Right ventricle myocardium superior (tissue), 1 donor: Measurements from ENCODE around the gene LRRC37A3. TPM values are rescaled to one million over a fixed set of nuclear protein-coding genes. Genes with fewer than 3 reads are reported as not detected.
"Not testable (repeated sequence)": the region's sequence is repeated elsewhere in the genome, so short reads cannot be mapped to it uniquely, and the experiment has no call there.

ENCODE experiments used
- ATAC-seq: fragments of 200-7000 bp; cut with Tn5 transposase; one replicate; pipeline ENCODE4 v1.9.1; 2020; ENCODE audit warnings: mild to moderate bottlenecking; ENCODE audit not compliant: poor library complexity
- DNase-seq: peaks from one replicate; pipeline ENCODE4 v3.0.0-alpha.2; 2020
- intact Hi-C: fragments of 100-400 bp; cut with DNase I; formaldehyde crosslinking; loops from one replicate; pipeline ENCODE4 v1.11.2; 2022
- long read RNA-seq: library from polyadenylated mRNA; unstranded; transcript quantifications from one replicate; pipeline ENCODE4 v2.0.0, GENCODE V29; 2021
- total RNA-seq: library from RNA; stranded (reverse); fragmentation: NEBNext Ultra II Directional; extraction: Animal tissue kit (Norgen Biotek cat#: 25700); gene quantifications from one replicate; pipeline ENCODE4 v1.2.1, GENCODE V29; 2021
- donor health status: DM: no; HTN: yes; CAD: no; lungs with severe emphysema.

Gene LRRC37A3
- 2.2 TPM for total RNA-seq
- long read RNA-seq, partial matches to known transcripts, result 0 of 1 reads
- long read RNA-seq, other reads (novel, unspliced or antisense), result 0 of 1 reads

DNA sequence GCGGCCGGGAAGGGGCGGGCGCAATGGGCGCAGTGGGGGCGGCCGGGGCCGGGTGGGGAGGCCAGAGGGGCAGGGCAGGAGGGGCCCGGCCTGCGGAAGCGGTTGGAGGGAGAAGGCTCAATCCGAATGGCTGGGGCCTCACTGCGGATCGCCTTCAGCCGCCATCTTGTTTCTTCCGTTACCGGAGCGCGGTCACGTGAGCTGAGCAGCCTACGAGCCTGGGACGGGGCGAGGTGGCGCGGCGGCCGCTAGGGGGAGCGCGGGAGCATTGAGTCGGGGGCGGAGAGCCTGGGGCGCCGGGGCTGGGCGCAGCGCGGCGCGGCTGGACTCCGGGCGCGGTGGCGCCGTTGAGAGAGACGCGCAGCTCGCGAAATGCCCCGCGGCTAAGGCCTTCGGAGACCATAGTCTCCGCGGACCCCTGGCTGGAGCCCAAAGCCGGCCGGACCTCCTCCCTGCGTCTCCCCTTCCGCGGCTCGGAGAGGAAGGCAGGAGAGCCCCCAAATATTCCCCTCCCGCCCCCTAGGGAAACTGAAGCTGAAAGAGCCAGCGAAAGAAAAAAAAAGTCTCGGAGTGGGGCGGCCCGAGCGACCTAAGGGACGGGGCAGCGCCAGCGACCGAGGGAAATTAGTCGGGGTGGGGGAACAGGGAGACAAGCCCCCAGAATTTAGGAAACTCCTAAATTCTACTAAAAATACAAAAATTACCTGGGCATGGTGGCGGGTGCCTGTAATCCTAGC is at the start of gene LRRC37A3:
LRRC37A3 (minus strand) TSS at position 190 of the 737 bp plus-strand sequence. CDS start 22,221 bp downstream, outside the sequence.
- intact Hi-C loops, result not testable (repeated sequence)
- ATAC-seq, result peak; percentile 99
- DNase-seq, result peak; percentile 99

DNA sequence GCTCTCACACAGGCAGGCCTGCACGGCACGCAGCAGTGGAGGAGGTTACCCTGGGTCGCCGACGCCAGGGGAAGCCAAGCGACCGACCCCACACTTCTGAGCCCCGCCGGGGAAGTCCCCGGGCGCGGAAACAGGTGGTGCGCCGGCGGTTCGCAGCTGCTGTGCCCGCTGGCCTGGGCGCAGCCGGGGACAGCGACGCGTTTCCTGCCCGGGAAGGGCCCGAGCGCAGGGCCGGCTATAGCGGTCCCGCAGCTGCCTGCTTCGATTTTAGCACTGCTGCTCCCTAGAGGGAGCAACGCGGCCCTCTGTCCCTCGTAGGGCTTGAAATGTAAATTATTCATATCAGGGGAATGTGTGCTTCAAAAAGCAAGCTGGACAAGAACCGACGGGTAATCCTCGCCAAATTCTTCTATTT is 46.6 kb upstream of the LRRC37A3 start:
- intact Hi-C loops, result loop anchor here (10.0 kb wide), 1 partner anchor 139 kb away; no protein-coding TSS in a partner anchor
- ATAC-seq (peak; percentile 98), DNase-seq (peak; percentile 79)

DNA sequence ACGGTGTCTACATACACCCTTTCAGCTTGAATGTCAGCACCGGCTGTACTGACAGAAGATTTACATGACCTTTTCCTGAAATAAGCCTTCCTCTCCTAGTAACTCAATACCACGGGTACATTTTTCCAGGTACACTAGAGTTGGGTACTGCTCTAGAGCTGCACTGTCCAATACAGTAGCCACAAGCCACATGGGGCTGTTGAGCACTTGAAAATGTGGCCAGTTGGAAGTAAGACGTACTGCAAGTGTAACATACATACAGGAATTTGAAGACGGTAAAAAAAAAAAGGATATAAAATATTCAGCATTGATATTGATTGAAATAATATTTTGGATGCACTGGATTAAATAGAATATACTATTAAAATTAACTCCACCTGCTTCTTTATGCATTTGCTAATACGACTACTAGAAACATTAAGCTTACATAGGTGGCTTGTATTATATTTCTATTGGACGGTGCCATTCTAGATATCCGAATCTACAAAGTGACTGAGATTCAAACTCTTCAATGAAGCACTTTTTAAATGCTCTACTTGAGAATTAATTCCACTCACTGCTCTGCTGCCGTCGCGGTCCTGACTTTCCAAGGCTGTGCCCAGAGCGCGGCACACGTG is 46.1 kb upstream of the LRRC37A3 start:
- not testable (repeated sequence) for DNase-seq, ATAC-seq
- intact Hi-C loops, result loop anchor here (10.0 kb wide), 1 partner anchor 139 kb away; no protein-coding TSS in a partner anchor

DNA sequence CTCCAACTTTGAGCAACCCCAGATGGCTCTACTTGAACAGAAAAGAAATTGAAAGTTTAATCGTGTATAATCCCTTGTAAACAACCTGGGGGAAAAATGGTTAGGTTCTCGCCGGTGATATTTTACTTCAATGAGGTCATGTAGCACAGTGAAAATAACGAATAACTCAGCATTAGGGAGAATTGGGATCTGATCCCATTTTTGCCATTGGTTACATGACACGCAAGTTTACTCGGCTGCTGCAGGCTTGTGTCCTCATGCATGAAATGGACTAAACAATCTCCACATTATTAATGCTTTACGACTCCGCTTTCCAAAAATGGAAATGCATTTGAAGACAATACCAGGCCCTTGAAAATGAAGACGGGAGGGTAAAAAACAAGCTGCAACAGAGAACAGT is 45.5 kb upstream of the LRRC37A3 start:
- ATAC-seq (no peak), DNase-seq (no peak)
- intact Hi-C loops, result loop anchor here (10.0 kb wide), 1 partner anchor 140 kb away; no protein-coding TSS in a partner anchor

DNA sequence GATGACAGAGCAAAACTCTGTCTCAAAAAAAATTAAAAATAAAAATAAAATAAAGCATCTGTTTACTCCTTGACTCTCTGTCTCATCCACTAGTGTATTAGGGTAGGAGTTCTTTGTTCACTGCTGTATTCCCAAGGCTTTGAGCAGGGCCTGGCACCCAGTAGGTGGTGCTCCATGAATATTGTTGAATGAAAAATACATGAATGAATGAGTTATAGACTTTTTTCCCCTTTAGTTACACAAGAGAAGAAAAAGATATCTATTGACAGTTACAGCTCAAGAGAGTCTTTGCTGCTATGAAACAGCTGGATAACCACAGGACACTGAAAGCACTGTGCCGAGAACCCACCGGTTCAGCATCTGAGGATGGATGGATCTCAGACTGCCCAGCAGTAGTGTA is 44.5 kb upstream of the LRRC37A3 start:
- intact Hi-C loops, result loop anchor here (10.0 kb wide), 1 partner anchor 141 kb away; no protein-coding TSS in a partner anchor

DNA sequence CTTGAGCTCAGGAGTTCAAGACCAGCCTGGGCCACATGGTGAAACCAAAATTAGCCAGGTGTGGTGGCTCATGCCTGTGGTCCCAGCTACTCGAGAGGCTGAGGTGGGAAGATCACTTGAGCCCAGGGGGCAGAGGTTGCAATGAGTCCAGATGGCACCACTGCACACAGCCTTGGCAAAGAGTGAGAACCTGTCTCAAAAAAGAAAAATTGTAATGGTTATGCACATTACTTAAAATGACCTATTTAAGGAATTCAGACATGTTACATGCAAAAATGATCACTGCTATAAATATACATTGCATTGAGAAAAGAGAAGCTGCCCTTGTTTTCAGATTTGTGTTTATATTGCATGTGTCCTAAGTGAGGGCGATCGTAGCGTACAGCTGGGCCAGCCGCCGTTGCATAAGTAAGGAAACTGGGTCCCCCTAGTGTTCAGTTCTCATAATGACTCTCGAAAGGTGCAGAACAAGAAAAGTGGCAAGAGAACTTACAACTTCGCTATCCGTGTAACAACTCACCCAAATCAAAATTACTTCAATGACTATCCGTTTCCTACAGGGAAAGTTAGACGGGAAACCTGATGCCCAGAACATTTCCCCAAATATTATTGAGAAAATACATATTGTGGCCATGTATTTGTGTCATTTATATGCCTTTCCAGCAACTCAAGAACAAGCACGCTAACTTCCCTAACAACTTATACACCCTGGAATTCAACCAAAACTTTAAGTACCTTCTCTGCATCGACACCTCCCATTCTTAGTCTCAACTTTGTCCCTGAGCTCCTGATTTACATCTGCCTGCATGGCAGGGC is 42.5 kb upstream of the LRRC37A3 start:
- DNase-seq, result not testable (repeated sequence)
- intact Hi-C loops, result loop anchor here (10.0 kb wide), 1 partner anchor 143 kb away; no protein-coding TSS in a partner anchor
- peak; percentile 74 for ATAC-seq

More for the DNA sequence above, 44.5 kb upstream of the LRRC37A3 start:
- not testable (repeated sequence) for DNase-seq, ATAC-seq

DNA sequence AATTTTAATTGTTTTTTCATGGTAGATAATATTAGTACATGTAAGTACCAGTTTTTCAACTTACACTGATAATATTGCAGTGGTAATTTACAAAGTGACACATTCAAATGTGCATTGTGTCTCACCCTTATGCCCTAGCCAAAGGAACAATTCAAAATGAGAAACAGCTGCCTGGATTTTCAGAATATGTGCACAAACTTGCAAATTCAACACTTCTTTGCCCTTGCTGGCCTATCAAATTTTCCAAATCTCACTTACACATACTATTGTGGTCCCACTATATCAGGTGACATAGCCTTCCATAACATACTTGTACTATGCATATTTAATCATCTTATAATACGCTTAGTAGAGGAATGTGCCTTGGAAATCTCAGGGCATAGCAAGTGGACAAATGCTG is 32.6 kb upstream of the LRRC37A3 start:
- intact Hi-C loops, result no loop called here
- ATAC-seq, result no peak
- no peak for DNase-seq

DNA sequence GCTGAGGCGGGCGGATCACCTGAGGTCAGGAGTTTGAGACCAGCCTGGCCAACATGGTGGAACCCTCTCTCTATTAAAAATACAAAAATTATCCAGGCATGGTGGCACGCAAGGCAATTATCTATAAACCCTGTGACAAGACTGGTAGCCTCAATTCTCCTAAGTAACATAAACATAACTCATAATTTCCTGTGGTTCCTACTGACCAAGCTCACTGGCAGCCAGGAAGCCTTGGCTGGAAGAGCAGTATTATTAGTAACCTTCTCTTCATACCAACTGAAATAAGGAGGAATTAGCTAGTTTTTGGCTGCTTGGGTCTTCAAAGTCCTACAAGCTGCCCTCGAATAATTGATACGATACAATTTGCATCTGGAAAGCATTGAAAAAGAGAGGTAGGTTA is 31.6 kb upstream of the LRRC37A3 start:
- intact Hi-C loops, result no loop called here
- no peak for ATAC-seq

DNA sequence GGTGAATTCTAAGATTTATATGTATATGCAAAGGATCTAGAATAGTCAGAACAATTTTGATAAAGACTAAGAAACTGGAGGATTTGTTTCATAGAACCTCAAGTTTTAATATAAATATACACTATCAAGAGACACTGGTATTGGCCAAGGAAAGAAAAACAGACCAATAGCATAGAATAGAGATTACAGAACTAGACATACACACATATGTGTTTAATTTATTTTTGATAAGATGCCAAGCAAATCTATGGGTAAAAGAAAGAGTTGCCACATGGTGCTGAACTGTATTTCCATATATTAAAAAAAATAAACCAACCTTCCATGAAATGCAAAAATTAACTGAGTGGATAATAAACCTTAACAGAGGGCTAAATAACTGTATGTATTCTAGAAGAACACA is 27.9 kb upstream of the LRRC37A3 start:
- ATAC-seq, result no peak
- DNase-seq, result no peak
- intact Hi-C loops, result no loop called here

More for the DNA sequence above, 31.6 kb upstream of the LRRC37A3 start:
- no peak for DNase-seq

DNA sequence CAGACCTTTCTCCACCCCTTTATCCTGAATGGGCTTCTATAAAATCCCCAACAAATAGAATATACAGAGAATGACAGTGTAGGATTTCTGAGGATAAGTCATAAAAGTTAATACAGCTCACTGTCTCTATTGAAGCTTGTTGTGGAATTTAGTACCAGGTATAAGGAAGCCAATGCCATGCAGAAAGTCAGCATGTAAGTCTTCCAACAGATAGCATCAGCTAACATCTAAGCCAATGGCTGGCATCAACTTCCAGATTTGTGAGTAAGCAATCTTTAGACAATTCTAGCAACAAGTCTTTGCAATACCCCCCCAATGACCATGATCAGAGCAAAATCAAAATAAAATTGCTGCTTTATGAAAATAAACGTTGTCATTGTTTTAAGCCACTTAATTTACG is 22.5 kb upstream of the LRRC37A3 start:
- DNase-seq (no peak), ATAC-seq (no peak)
- intact Hi-C loops, result no loop called here

DNA sequence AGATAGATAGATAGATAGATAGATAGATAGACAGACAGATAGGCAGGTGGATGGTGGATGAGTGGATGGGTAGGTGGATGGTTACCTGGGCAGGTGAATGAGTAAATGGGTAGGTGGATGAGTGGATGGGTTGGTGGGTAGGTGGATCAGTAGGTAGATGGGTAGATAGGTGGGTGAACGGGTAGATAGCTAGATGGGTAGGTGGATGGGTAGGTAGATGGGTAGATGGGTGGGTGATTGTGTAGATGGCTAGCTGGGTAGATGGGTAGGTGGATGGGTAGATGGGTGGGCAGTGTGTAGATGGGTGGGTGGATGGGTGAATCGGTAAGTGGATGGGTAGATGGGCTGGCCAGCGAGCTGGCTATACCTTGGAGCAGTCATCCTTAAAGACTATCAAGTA is 21.8 kb upstream of the LRRC37A3 start:
- intact Hi-C loops, result no loop called here
- ATAC-seq (no peak), DNase-seq (no peak)

DNA sequence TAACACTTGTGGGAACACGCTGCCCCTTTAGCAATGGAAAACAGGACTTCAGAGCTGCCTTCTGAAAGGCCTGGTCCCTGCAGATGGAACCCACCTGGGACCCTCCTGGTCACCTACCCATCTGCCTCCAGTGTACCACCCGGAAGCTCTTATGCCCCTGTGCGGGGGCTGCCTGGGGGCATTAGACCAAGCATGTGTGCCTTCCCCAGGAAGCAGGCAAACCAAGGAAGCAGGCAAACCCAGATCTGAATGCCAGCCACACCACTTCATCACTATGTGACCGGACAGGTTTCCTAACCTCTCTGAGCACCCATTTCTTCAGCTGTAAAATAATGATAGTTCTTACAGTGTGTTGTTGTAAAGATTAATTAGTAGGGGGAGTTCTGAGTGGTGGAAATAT is 20.8 kb upstream of the LRRC37A3 start:
- intact Hi-C loops, result no loop called here
- ATAC-seq (no peak), DNase-seq (no peak)

DNA sequence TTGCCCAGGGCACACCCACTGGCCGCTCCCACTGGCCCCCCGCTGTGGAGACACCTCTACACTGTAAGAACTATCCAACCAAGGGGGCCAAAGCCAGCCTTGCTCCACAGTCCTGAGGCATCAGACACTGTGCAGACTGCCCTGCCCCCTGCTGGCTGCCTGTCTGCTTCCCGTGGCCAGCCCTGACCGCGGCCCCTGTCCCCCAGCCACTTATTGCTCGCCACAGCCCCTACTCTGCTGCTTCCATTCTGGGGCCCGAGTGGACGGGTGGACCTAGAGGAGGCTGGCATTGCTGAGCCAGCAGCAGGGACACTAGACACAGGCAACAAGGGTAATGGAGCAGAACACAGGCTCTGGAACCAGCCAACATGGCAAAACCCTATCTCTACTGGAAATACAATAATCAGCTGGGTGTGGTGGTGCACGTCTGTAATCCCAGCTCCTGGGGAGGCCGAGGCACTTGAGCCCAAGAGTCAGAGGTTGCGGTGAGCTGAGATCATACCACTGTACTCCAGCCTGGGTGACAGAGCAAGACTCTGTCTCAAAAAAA is 19.7 kb upstream of the LRRC37A3 start:
- ATAC-seq (peak; percentile 74), DNase-seq (peak; percentile 73)
- intact Hi-C loops, result no loop called here

DNA sequence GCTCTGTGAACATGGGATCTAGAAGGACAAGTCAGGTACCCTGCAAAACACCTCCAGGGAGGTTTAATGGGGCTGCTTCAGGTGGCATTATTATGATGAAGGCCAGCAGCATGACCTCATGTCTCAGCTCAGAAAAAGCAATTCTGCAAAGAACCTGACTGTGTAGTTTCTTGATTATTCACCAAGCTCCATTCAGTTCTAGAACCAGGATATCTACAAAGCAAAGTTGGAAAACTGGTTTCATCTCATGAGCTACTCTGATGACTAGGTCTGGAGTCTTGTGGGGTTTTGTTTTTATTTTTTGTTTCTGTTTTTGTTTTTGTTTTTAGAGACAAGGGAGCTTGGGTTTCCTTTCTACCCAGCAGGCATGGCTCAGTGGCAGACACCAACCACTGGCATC is 19.0 kb upstream of the LRRC37A3 start:
- intact Hi-C loops, result no loop called here
- ATAC-seq, result no peak
- no peak for DNase-seq

DNA sequence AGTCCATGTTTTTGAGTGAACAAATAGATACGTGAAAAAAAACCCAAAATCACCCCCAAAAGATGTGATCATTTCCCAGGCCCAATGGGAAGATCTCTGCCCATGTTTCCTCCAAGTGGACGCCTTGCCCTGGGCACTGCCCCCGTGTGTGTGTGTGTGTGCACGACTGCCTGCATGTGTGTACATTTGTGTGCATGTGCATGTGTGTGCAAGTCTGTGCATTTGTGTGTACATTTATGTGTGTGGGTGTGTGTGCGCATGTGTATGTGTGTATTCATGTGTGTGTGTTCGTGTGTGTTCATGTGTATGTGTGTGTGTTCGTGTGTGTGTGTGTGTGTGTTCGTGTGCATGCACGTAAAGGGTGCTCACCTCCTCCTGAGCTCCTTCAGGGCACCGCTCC is 16.8 kb upstream of the LRRC37A3 start:
- no peak for DNase-seq
- intact Hi-C loops, result no loop called here
- no peak for ATAC-seq

DNA sequence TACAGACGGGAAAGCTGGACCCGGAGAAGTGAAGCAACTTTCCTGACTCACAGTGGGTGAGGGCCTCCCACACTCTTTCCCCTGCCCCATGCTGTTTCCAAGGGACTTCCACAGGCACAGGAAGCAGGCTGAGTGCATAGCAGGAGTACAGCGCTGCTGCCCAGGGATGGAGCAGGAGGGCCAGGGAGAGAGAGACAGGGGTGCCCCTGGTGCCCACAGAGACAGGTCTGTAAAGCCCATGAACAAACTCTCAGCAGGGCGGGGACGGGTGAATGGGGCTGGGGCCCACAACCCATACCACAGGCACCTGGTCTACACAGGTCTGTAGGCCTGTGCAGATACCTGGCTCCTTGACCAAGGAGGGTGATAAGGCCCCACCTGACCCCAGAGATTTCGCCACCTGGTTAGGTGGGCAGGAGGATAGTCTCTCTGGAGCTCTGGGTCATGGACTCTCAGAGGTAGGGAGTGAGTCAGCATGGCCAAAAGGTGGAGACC is 15.1 kb upstream of the LRRC37A3 start:
- DNase-seq, intact Hi-C loops, ATAC-seq: not testable (repeated sequence)

DNA sequence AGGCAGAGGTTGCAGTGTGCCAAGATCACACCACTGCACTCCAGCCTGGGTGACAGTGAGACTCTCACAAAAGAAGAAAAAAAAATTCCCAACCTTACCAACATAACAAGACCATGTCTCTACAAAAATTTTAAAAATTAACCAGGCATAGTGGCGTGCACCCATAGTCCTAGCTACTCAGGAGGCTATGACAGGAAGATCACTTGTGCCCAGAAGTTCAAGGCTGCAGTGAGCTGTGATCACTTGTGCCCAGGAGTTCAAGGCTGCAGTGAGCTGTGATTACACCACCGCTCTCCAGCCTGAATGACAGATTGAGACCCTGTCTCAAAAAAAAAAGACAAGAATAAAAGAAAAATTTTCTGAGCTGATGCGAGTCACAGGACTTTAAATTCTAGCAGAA is 13.6 kb upstream of the LRRC37A3 start:
- intact Hi-C loops, ATAC-seq, DNase-seq: not testable (repeated sequence)

DNA sequence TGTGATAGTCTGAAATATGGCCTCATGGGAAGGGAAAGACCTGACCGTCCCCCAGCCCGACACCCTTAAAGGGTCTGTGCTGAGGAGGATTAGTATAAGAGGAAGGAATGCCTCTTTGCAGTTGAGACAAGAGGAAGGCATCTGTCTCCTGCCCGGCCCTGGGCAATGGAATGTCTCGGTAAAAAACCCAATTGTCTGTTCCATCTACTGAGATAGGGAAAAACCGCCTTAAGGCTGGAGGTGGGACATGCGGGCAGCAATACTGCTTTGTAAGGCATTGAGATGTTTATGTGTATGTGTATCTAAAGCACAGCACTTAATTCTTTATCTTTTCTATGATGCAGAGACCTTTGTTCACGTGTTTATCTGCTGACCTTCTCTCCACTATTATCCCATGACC is 11.1 kb upstream of the LRRC37A3 start:
- DNase-seq, intact Hi-C loops, ATAC-seq: not testable (repeated sequence)
